Prostate gland (tissue), 2 donors: ENCODE data around the gene TGFA.

ENCODE experiments used
- POLR2A ChIP-seq: fragments of 450-650 bp; IDR thresholded peaks from one replicate; pipeline ENCODE4 v1.6.1; 2016; ENCODE audit warnings: antibody characterized with exemption, mild to moderate bottlenecking
- POLR2AphosphoS5 ChIP-seq: sonication (generic); formaldehyde crosslinking; IDR thresholded peaks from one replicate; pipeline ENCODE4 v1.6.1; 2017; ENCODE audit warnings: antibody characterized with exemption
- TF ChIP-seq, protein P1 (sequence below), 4 experiments: fragments of 200-600 bp in 2 of 4; fragments of 450-650 bp in 2 of 4; sonication (generic) in 2 of 4; IDR thresholded peaks; 1 replicate in 3 of 4; 2 replicates in 1 of 4; pipeline ENCODE4 v1.5.1; 2016 to 2019; ENCODE audit warnings: antibody characterized with exemption in 4 of 4, mild to moderate bottlenecking in 2 of 4, moderate library complexity in 2 of 4

DNA sequence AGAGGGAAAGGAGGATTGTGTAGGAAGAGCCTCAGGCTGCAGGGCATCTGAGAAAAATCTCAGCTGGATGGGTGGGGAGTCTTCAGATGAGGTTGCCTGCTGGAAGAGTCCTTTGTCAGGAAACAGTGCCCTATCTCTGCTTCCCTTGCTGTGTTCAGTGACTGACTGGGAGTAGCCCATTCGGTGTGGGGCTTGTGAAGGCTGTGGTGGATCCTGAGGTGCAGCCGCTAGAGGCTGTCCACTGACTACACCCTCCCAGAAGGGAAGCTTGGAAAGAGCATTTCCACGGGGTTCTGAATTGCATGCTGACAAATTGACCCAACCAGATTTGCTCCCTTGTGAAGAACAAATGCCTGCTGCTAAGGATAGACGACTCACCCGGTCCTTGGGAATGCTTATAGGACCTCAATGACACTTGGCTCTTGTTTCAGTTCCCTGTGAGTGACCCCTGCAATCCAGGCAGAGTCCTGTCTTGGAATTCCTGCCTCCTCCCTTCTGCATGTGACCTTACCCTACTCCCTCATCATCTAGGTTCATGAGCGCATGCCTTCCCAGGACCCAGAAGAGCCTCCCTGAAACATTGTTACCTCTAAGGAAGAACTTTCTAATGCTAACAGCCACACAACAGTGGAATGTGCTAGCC, 142.0 kb downstream of the TGFA start:
- TF ChIP-seq POLR2A (no peak), POLR2AphosphoS5 (no peak)
- TF ChIP-seq, protein P1, sequence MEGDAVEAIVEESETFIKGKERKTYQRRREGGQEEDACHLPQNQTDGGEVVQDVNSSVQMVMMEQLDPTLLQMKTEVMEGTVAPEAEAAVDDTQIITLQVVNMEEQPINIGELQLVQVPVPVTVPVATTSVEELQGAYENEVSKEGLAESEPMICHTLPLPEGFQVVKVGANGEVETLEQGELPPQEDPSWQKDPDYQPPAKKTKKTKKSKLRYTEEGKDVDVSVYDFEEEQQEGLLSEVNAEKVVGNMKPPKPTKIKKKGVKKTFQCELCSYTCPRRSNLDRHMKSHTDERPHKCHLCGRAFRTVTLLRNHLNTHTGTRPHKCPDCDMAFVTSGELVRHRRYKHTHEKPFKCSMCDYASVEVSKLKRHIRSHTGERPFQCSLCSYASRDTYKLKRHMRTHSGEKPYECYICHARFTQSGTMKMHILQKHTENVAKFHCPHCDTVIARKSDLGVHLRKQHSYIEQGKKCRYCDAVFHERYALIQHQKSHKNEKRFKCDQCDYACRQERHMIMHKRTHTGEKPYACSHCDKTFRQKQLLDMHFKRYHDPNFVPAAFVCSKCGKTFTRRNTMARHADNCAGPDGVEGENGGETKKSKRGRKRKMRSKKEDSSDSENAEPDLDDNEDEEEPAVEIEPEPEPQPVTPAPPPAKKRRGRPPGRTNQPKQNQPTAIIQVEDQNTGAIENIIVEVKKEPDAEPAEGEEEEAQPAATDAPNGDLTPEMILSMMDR (IDR thresholded peaks at IDR 0.05), result no peak
